ENCODE results near the gene SARDH. TPM values are rescaled to one million over a fixed set of nuclear protein-coding genes. Genes with fewer than 3 reads are reported as not detected.

Gene SARDH
- polyA plus RNA-seq, 3 donors, result not detected

GRCh38 chr9:133680976-133681657 is 57.0 kb downstream of the SARDH start:
- no peaks in the 10 kb centered on the region for H3K36me3 ChIP-seq (replicated peaks in 1 of 2; ENCODE audit: control insufficient read depth in 1 of 2, insufficient read depth in 2 of 2, low read length in 2 of 2)
- Mint-ChIP-seq H3K27ac (no peak overlapping the region), H3K4me3 (no peak overlapping the region), H3K9me3 (no peaks in the 10 kb centered on the region), H3K27me3 (ENCODE audit: low read depth in 3 of 3) (peaks cover 2 to 5% (median 2%) of the 10 kb centered on the region in 3 donors), H3K36me3 (no peaks in the 10 kb centered on the region), H3K4me1 (no peaks in the 10 kb centered on the region)
- no peak for TF ChIP-seq CTCF (IDR thresholded peaks at IDR 0.05)
- H3K9me3 ChIP-seq (replicated peaks in 1 of 2; ENCODE audit: control insufficient read depth in 1 of 2, insufficient read depth in 1 of 2, low read length in 2 of 2), result no peaks in the 10 kb centered on the region
- intact Hi-C loops (cut with micrococcal nuclease), result no loop called here
- no peak overlapping the region for H3K4me2 ChIP-seq (replicated peaks; ENCODE audit: extremely low read depth, low read length, poor library complexity, severe bottlenecking)
- DNase-seq, result no peak
- H3K79me2 ChIP-seq (ENCODE audit: insufficient read depth, low read length), result no peaks in the 10 kb centered on the region
- no peak overlapping the region for H3K27ac ChIP-seq (ENCODE audit: low read depth in 1 of 2, low read length in 2 of 2)
- no peak overlapping the region for H2AFZ ChIP-seq (ENCODE audit: insufficient read depth, low read depth, low read length, poor library complexity, severe bottlenecking)
- no peaks in the 10 kb centered on the region for H4K20me1 ChIP-seq (ENCODE audit: insufficient read depth, low read length)
- no peaks in the 10 kb centered on the region for H3K27me3 ChIP-seq (ENCODE audit: control insufficient read depth in 2 of 2, insufficient read depth in 2 of 2, low read length in 2 of 2)
- 92% methylated on average over 20 of the region's 20 CpGs for WGBS (ENCODE audit: insufficient coverage)
- H3K4me3 ChIP-seq (replicated peaks in 1 of 3; ENCODE audit: low read depth in 2 of 3, low read length in 3 of 3), result no peak overlapping the region
- no peaks in the 10 kb centered on the region for H3K4me1 ChIP-seq (ENCODE audit: control insufficient read depth in 1 of 2, insufficient read depth in 2 of 2, low read length in 2 of 2)
- no peak overlapping the region for H3K9ac ChIP-seq (ENCODE audit: insufficient read depth, low read length, poor library complexity, severe bottlenecking)

DNA sequence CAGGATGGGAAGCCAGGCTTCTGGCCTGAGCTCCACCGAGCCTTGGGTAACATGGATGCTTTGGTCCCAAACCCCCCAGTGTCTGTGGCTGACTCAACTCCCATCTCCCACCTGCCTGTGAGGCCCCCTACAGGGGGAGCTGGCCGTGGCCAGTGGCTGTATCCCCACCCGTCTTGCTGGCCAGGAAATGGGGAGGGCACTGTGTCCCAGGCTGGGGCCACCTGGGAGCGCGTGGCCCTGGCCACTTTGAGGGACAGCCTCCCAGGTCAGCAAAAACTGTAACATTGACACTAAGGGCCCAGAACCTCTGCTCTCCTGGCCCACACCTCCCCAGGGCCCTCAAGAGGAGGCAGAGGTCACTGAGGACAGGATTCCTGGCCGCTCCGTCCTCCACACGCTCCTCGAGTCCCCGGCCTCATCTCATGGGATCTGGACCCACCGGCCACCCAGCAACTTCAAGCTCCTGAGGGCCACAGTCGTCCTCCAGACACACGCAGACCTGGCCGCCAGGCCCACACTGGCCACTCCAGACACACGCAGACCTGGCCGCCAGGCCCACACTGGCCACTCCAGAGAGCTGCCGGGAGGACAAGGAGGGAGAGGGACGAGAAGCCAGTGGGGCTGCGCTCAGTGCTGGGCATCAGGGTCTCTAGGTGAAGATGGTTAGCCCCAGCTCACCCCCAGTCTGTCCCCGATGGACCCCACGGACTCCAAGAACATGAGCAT is 57.7 kb downstream of the SARDH start:
- H3K4me3 ChIP-seq (replicated peaks in 1 of 3; ENCODE audit: low read depth in 2 of 3, low read length in 3 of 3), result no peak overlapping the region
- no peaks in the 10 kb centered on the region for H3K4me1 ChIP-seq (ENCODE audit: control insufficient read depth in 1 of 2, insufficient read depth in 2 of 2, low read length in 2 of 2)
- TF ChIP-seq CTCF (IDR thresholded peaks at IDR 0.05), result no peak
- H4K20me1 ChIP-seq (ENCODE audit: insufficient read depth, low read length), result no peaks in the 10 kb centered on the region
- no peaks in the 10 kb centered on the region for H3K27me3 ChIP-seq (ENCODE audit: control insufficient read depth in 2 of 2, insufficient read depth in 2 of 2, low read length in 2 of 2)
- Mint-ChIP-seq H3K4me3 (no peak overlapping the region), H3K27ac (no peak overlapping the region), H3K27me3 (ENCODE audit: low read depth in 3 of 3) (peaks cover 2 to 7% (median 3%) of the 10 kb centered on the region in 3 donors), H3K9me3 (no peaks in the 10 kb centered on the region), H3K36me3 (no peaks in the 10 kb centered on the region), H3K4me1 (no peaks in the 10 kb centered on the region)
- no peak overlapping the region for H2AFZ ChIP-seq (ENCODE audit: insufficient read depth, low read depth, low read length, poor library complexity, severe bottlenecking)
- no peaks in the 10 kb centered on the region for H3K9me3 ChIP-seq (replicated peaks in 1 of 2; ENCODE audit: control insufficient read depth in 1 of 2, insufficient read depth in 1 of 2, low read length in 2 of 2)
- no peak overlapping the region for H3K27ac ChIP-seq (ENCODE audit: low read depth in 1 of 2, low read length in 2 of 2)
- H3K4me2 ChIP-seq (replicated peaks; ENCODE audit: extremely low read depth, low read length, poor library complexity, severe bottlenecking), result no peak overlapping the region
- H3K9ac ChIP-seq (ENCODE audit: insufficient read depth, low read length, poor library complexity, severe bottlenecking), result no peak overlapping the region
- H3K79me2 ChIP-seq (ENCODE audit: insufficient read depth, low read length), result no peaks in the 10 kb centered on the region
- WGBS (ENCODE audit: insufficient coverage), result 87% methylated on average over 21 of the region's 21 CpGs
- no peak for DNase-seq
- intact Hi-C loops (cut with micrococcal nuclease), result no loop called here
- H3K36me3 ChIP-seq (replicated peaks in 1 of 2; ENCODE audit: control insufficient read depth in 1 of 2, insufficient read depth in 2 of 2, low read length in 2 of 2), result no peaks in the 10 kb centered on the region
